GF-D8 (cell line): Measurements from ENCODE around the gene CCDC170.
"Not testable (repeated sequence)": the region's sequence is repeated elsewhere in the genome, so short reads cannot be mapped to it uniquely, and the experiment has no call there.

ENCODE experiments used
- DNase-seq: peaks from one replicate; lab custom pipeline; 2025; lab: John Stamatoyannopoulos, UW

The CCDC170 gene

DNA sequence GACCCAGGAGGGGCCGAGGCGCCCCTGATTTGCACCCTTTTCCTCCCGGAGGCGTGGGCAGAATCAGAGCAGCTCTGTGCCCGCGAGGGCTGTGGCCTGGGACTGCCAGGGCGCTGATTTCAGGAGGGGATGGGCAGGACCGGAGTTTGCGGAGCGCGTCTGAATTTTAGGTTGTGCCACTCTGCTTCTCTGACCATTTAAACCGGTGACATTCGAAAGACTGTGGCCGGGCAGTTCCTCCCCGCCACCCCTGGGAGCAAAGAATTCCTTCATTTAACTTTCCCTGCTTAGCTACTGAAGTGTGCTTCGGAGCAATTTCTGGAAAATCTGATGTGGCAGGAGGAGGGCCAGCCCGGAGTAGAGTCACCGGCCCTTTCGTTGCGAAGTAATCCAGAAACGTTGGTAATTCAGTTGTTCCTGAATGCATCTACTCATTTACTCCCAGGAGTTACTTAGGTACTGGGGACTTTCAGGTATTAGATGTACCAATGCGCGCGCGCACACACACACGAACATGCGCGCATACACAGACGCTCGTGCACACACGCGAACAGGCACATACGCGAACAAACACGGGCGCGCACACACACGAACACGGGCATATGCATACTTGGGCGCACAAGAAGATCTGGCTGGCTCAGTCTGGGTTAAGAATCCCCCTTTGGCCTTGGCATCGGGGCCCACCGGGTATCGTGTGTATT lies 568 bp downstream of the CCDC170 start:
- DNase-seq, result no peak

DNA sequence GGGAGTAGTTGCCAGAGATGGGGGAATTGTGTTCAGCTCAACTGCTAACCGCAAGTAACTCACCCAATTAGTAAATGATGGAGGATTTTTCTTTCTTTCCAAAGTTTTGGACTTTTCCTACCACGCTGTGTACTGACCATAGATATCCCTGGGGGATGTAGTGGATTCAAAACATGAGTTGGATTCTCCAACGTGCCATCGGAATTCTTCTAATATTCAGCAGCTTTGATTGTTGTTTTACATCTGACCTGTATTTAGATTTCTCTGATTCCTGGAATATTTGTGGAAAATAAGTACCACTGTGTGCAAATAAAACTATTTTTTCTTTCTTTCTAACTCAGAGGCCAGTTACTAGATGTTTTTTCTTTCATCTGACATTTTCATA lies 1.1 kb downstream of the CCDC170 start:
- DNase-seq, result no peak

DNA sequence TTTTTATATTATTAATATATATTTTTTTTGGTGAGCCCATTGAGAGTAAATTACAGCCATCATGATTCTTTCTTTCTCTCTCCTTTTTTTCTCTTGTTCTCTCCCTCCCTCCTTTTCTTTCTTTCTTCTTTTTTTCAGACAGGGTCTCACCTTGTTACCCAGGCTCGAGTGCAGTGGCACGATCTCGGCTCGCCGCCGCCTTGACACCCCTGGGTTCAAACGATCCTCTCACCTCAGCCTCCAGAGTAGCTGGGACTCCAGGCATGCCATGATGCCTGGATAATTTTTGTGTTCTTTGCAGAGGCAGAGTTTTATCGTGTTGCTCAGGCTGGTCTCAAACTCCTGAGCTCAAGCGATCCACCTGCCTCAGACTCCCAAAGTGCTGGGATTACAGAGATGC lies 1.6 kb downstream of the CCDC170 start:
- no peak for DNase-seq

DNA sequence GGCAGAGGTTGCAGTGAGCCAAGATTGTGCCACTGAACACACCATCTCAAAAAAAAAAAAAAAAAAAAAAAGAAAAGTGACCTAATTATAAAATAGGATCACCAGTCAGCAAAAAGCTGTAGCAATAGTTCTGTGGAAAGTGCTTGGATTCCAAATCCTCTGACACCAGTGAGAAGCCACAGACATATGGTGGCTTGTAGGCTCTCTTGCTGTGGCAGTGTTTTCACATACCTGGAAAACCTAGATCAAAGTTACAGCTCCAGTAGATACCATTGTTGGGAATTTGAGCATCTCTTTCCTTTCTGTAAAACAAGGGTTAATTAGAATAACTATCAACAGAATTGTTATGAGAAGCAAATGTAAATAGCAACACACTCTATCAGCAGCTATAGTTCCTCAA lies 4.1 kb downstream of the CCDC170 start:
- DNase-seq, result peak; percentile 84

DNA sequence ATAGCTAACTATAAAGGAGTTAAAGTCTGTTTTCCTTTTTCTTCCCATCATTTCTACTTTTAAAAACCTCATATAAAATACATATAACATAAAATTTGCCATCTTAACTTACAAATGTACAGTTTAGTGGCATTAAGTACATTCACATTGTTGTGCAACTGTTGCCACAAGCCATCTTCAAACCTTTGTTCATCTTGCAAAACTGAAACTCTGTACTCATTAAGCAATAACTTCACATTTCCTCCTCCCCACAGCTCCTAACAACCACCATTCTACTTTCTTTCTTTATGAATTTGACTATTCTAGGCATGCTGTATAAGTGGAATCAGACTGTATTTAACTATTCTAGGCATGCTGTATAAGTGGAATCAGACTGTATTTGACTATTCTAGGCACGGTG lies 4.5 kb downstream of the CCDC170 start:
- DNase-seq, result peak; percentile 84

DNA sequence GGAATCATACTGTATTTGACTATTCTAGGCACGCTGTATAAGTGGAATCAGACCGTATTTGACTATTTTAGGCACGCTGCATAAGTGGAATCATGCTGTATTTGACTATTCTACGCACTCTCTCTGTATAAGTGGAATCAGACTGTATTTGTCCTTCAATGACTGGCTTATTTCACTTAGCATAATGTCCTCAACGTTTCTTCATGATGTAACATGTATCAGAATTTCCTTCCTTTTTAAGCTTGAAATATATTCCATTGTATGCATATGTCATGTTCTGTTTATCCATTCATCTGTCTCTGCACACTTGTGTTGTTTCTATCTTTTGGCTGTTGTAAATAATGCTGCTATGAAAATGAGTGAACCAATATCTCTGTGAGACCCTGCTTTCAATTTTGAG lies 5.7 kb downstream of the CCDC170 start:
- peak; percentile 21 for DNase-seq

DNA sequence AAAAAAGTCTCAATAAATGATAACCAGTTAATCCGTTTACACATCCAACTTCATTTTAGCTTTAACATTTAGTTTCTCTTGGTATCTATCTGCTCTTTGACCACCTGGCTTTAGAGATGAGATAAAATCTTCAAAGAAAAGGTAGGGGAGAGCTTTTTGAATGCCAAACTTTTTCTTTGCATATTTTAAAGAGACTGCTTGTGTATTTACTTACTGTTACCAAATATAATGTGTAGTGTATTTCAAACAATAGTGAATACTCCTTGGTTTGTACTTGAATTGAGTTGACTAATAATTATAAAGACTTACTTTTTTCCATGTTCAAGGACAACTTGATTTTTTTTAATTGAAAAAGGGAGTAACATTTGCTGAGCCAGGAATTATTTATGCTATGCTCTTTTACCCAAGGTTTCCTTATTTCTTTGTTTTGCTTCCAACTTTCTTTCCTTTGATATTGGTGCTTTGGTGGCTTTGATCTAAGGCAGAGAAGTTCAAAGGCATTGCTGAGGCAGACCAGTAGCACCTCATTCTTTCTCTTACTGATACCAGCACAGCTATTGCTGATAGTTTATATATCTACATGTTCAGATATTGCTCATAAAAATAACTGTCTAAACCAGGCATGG lies 7.8 kb downstream of the CCDC170 start:
- no peak for DNase-seq

DNA sequence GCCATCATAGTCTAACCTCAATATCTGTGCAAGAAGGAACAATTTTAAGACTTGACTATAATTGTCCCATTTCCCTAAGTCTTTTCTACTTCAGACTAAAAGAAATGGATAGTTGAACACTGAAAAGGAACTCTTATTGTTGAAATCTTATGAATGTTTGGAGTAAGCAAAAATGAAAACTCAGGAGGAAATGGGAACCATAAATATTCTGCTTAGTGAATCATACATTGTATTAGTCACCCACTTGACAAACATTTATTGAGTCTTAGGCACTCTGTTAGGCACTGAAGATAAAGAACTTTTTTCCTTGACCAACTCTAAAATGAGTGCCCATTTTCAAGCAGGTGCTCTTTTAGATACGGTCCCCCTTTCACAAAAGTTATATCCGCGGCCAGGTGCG lies 8.7 kb downstream of the CCDC170 start:
- no peak for DNase-seq

DNA sequence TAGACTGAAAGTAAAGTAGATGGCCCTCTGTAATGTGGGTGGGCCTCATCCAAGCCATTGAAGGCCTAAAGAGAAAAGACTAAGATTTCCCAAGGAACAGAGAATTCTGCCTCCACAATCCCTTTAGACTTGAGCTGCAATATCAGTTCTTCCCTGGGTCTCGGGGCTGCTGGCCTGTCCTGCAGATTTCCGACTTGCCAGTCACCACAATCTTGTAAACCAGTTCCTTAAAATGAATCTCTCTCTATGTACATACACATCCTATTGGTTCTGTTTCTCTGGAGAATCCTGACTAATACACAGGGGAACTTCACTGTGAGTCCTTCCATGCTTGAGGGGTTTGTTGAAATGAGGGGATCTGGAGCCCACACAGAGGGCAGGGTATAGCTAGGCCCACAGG lies 12.9 kb downstream of the CCDC170 start:
- peak; percentile 13 for DNase-seq

DNA sequence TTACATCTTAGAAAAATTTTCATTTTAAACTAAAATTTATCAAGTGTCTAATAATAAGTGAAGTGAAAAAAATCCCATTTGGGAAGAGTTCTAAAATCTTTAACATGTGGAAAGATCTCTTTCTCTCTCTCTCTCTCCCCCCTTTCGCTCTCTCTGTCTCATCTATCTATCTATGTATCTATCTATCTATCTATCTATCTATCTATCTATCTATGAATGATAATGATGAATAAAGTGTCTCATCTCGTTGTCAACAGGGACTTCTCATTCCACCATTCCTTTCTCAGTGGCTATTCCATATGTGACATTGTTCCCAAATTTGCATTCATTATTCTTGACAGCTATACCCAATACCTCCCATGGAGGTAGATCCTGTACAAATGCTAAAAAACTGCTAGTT lies 15.2 kb downstream of the CCDC170 start:
- DNase-seq, result no peak

DNA sequence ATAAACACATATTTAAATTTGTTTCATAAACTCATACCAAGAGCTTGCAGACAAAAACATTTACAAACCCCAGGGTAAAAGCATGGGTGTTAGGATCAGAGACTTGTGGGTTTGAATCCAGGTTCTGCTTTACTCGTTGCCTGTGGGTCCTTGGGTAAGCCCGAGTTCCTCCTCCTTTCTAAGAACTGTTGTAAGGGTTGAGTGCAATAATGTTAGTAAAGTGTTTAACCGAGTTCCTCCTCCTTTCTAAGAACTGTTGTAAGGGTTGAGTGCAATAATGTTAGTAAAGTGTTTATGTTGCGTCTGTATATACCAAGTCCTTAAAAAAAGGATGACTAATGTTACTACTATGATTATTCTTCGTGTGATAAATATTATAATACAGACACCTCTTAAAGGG lies 18.7 kb downstream of the CCDC170 start:
- peak; percentile 94 for DNase-seq

DNA sequence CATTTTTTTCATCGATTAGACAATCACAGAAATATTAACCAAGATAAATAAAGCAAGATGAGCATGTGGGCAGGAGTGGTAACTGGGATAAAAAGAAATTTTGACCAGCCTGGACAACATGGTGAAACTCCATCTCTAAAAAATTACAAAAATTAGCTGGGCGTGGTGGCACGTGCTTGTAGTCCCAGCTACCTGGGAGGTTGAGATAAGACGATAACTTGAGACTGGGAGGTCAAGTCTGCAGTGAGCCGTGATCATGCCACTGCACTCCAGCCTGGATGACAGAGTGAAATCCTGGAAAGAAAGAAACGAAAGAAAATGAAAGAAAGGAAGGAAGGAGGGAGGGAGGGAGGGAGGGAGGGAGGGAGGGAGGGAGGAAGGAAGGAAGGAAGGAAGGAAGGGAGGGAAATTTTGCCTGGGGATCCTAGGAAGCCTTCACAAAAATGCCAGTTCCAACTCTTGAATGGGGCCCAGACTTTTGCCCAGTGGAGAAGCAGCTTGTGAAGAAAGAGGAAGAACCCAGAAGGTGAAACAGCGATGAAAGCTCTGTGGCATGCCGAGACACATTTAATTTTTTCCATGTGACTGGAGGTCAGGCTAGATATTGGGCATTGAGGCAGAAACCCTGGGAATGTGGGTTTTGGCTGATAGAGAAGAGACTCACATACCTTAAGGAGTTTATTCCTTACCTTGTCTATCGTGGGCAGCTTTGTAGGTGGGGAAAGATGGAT lies 20.3 kb downstream of the CCDC170 start:
- peak; percentile 67 for DNase-seq

DNA sequence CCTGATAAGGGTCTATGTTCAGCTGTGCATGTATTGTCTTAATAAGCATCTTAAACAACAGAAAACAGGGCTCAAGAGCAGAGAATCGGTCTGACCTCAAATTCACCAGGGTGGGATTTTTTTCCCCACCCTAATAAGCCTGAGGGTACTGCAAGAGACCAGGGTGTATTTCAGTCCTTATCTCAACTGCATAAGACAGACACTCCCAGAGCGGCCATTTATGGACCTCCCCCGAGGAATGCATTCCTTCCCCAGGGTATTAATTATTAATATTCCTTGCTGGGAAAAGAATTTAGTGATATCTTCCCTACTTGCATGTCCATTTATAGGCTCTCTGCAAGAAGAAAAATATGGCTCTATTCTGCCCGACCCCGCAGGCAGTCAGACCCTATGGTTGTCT lies 25.2 kb downstream of the CCDC170 start:
- DNase-seq, result not testable (repeated sequence)

DNA sequence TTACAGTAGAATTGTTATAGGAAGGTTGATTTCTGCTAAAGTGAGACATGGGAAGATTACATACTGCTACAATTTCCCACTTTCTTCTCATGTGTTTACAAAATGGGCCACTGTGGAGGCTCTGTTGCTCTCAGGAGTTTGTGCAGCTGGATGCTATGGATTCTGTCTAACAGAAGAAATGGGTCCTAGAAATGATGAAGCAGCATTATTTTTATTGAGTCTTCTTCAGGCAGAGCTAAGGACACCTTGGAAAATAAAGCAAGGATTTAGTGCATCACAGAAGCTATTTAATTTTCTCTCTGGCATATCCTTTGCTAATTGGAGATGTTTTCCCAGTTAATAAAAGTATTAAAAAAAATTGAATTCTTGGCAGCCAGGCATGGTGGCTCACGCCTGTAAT lies 29.2 kb downstream of the CCDC170 start:
- no peak for DNase-seq

DNA sequence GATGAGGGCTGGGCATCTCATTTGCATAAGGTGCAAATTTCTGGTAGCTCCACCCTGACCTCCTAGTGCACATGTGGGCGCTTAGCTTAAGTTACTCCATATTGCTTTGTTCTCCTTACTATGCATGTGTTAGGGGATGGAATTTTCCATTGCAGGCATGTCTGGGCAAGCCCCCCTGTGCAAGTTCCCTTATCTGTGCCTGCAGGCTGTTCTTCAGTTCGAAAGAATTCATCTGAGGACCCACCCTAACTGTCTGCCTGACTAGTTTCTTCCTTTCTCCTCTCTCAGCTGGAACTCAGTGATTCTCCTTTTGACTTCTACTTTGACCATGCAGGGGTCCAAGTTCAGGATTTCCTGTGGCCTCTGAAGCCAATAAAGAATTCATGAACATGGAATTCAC lies 30.2 kb downstream of the CCDC170 start:
- DNase-seq, result no peak

DNA sequence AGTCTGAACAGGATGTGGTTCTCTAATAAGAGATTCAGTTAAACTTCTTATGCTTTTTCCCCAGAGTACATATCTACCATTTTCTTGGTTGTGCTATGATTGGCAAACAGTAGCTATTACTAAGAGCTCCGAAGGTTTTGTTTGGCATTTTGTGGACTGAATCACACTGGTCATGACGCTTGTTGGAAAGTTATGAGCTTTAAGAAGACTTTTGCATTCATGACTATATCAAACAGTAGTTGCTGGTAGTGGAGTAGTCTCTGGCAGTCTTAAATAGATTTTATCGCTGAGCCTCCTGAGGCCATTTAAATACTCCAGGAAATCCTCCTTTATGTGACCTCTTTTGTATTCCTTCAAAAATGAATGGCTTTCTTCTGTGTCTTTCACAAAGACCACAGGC lies 40.8 kb downstream of the CCDC170 start:
- no peak for DNase-seq

DNA sequence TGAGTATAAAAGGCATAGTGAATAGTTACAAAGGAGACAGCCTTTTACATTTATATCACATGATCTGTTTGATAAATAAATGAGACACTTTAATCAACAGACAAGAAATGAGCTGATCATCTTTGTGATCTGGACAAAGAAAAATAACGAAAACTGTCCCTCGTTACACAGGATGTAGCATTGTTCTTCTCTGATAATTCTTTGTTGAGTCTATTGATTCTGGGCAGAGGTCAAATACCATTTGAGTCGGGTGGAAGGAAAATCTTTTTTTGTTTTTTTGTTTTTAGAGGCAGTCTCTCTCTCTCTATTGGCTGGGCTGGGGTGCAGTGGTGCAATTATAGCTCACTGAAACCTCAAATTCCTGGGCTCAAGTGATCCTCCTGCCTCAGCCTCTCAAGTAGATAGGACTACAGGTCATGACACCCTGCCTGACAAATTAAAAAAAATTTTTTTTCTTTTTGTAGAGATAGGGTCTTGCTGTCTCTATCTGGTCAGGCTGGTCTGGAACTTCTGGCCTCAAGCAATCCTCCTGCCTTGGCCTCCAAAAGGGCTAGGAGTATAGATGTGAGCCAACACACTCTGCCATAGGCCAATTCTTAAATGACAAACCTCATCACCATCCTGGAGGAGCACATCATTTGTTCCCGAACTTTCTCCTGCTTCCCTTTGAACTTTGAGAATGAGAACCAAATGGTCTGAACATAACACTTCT lies 41.8 kb downstream of the CCDC170 start:
- no peak for DNase-seq

DNA sequence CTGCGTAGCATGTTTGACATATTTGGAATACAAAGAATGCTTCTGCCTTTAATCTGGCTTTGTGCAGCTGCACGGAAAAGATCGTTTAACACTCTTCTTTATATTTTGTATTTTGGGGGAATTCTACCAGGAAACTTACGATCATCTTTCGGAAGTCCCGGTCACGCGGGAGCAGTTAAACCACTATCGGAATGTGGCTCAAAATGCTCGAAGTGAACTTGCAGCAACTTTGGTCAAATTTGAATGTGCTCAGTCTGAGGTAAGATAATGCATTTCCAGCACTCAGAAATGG lies 42.3 kb downstream of the CCDC170 start:
- no peak for DNase-seq

DNA sequence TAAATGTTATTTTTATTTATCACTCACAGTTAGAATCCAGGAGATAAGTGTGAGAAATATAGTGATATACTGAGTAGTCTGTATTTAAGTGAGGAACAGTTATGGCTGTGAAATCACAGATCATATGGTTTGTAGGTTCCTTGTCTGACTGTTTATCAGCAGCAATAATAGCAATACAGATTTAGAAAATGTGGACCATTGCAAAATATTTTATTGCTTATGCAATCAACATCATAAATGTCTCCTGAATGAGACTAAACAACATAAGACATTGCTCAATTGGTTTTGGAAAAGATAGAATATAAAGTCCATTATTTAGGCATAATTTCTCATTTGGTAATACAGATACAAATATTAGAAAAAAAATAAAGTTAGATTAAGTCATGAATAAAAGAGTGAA lies 43.7 kb downstream of the CCDC170 start:
- no peak for DNase-seq

DNA sequence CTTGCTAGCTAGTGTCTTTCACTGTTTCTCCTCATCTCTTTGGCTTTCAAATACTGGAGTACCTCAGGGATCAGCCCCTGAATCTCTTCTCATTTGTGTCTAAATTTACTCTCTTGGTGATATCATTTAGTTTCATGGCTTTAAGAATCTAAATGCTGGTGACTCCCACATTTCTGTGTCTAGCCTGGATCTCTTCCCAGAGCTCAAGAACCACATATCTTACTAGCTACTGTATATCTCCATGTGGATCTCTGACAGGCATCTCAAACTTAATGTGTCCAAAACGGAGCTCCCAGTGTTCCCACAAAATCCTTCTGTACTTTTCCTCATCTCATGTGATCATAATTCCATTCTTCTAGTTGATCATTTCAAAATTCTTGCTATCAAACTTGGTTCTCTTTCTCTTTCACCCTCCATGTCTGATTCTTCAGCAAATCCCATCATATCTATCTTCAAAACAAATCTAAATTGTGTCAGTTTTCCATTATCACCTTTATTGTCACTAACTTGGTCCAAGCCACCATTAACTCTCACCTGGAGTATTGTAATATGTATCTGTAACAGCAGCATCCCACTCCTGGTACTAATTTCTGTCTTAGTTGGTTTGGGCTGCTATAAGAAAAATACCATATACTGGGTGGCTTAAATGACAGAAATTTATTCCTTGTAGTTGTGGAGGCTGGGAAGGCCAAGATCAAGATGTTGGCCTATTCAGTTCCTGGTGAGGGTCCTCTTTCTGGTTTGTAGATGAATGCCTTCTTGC lies 45.9 kb downstream of the CCDC170 start:
- no peak for DNase-seq

DNA sequence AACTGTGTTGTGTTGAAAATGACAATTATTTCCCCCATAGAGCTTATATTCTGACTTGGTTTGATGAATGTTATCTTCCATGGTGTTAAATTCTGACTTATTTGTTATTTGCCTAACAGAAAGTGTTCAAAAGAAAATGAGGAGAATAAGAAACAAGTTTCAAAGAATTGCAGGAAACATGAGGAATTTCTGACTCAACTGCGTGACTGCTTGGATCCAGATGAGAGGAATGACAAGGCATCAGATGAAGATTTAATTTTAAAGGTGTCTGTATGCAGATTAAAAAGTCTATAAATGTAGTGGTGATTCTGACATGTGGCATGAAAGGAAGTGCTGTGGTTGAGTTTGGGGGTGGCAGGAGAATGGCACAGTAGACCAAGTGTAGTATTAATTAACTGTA lies 50.6 kb downstream of the CCDC170 start:
- DNase-seq, result no peak

DNA sequence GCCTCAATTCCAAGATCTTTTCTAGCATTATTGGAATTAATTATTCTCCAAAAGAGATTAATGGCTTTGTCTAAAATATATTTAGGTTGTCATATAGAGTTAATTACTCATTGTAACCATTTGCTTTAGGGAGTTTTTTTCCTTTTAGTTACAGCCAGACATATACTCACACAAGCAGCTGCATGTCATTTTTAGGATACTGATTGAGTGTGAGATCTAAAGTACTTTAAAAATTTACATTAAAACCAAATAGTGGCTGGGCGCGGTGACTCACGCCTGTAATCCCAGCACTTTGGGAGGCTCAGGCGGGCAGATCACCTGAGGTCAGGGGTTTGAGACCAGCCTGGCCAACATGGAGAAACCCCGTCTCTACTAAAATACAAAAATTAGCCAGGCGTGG lies 51.1 kb downstream of the CCDC170 start:
- DNase-seq, result not testable (repeated sequence)
